Ovary (tissue), 9 donors: ENCODE measurements around the gene DMRTC2. TPM values are rescaled to one million over a fixed set of nuclear protein-coding genes. Genes with fewer than 3 reads are reported as not detected.

Experiments
- DNase-seq, 5 donors: peaks; one replicate each; pipeline ENCODE4 v3.0.0-alpha.2; 2019 to 2020
- H3K27ac ChIP-seq, 2 donors: fragments of 200-600 bp; one replicate each; pipeline versions ENCODE4 v1.5.1 to v1.8.0; 2019 to 2022
- H3K27me3 ChIP-seq: fragments of 200-600 bp; one replicate; pipeline ENCODE4 v1.8.0; 2022
- H3K36me3 ChIP-seq: fragments of 200-600 bp; sonication (generic); one replicate; pipeline ENCODE4 v1.5.1; 2019
- H3K4me1 ChIP-seq: one replicate; pipeline ENCODE4 v1.8.1; 2013; ENCODE audit warnings: mild to moderate bottlenecking, moderate library complexity; ENCODE audit not compliant: insufficient read depth
- H3K4me3 ChIP-seq: fragments of 200-600 bp; sonication (generic); one replicate; pipeline ENCODE4 v1.5.1; 2017
- H3K9me3 ChIP-seq, 2 donors: fragments of 200-600 bp in 1 of 2; sonication (generic) in 1 of 2; one replicate each; pipeline versions ENCODE4 v1.5.1 to v1.8.1; 2013 to 2019; ENCODE audit warnings: mild to moderate bottlenecking in 1 of 2, moderate library complexity in 1 of 2
- CTCF ChIP-seq, 3 donors: fragments of 450-650 bp in 2 of 3; fragments of 200-600 bp in 1 of 3; IDR thresholded peaks; one replicate each; pipeline versions ENCODE4 v1.5.1 to v1.8.0; 2016 to 2022; ENCODE audit warnings: antibody characterized with exemption in 3 of 3, mild to moderate bottlenecking in 1 of 3
- EP300 ChIP-seq: sonication (generic); formaldehyde crosslinking; IDR thresholded peaks from one replicate; pipeline ENCODE4 v1.6.1; 2017; ENCODE audit warnings: antibody characterized with exemption
- POLR2A ChIP-seq: fragments of 450-650 bp; IDR thresholded peaks from one replicate; pipeline ENCODE4 v1.6.1; 2017; ENCODE audit warnings: antibody characterized with exemption, mild to moderate bottlenecking, moderate library complexity
- WGBS, 3 donors: extraction: QIAGEN DNeasy Blood & Tissue Kit in 1 of 3; methylation state at CpG; one replicate each; pipeline versions ENCODE4 v1.1.5 to v1.1.7; 2013 to 2017; 5-methylcytosine and 5-hydroxymethylcytosine counted together
- intact Hi-C, 4 donors: fragments of 100-400 bp; cut with DNase I; formaldehyde crosslinking; loops; one replicate each; pipeline versions ENCODE4 v1.11.0 to v1.15.1; 2022 to 2023
- polyA plus RNA-seq, 2 donors: library from polyadenylated mRNA; stranded (reverse); fragments of 200-250 nt in 1 of 2; fragments of 350-450 nt in 1 of 2; fragmentation: Illumina TruSeq in 1 of 2; extraction: RNeasy Lipid Tissue Mini Kit (QIAGEN cat#74804) in 1 of 2; gene quantifications; one replicate each; pipeline ENCODE4 v1.2.3, GENCODE V29; 2013 to 2014
- total RNA-seq, 7 donors: library from RNA; depleted of rRNA in 2 of 7; stranded (reverse); fragments of >200 nt in 2 of 7; fragmentation: NEBNext Ultra II Directional in 3 of 7; extraction: Animal tissue kit (Norgen Biotek cat#: 25700) in 3 of 7; gene quantifications; one replicate each; pipeline versions ENCODE4 v1.1.0 to v1.2.4, GENCODE V29; 2016 to 2023
- donor health status: DM: no; HTN: no; CAD: no; lungs with moderate emphysema.
- donor health status: DM: no; HTN: no; CAD: no.
- donor health status: Bipolar disorder and iron deficiency.
- donor health status: DM: yes; HTN: yes; CAD: no.
- donor health status: DM: no; HTN: no; CAD: no.
- donor health status: DM: yes; HTN: yes; CAD: no.

The DMRTC2 gene
- total and polyA plus RNA-seq, 9 donors, result 0.07 TPM; not detected in 8

GRCh38 chr19:41811981-41812380 is 32.9 kb upstream of the DMRTC2 start:
- Histone ChIP-seq H3K4me3 (no peak overlapping the region), H3K9me3 (no peaks in the 10 kb centered on the region), H3K36me3 (no peaks in the 10 kb centered on the region), H3K27ac (no peak overlapping the region), H3K4me1 (no peaks in the 10 kb centered on the region), H3K27me3 (no peaks in the 10 kb centered on the region)
- WGBS, 3 donors, result 58 to 63% (median 62%) methylated on average over 3 of the region's 3 CpGs
- TF ChIP-seq CTCF (IDR thresholded peaks at IDR 0.05), result no peak
- TF ChIP-seq POLR2A, result no peak
- no peak for TF ChIP-seq EP300
- DNase-seq, result no peak
- intact Hi-C loops, result no loop called here

- Histone ChIP-seq H3K9me3 (no peaks in the 10 kb centered on the region), H3K4me1 (no peaks in the 10 kb centered on the region), H3K36me3 (no peaks in the 10 kb centered on the region), H3K27me3 (no peaks in the 10 kb centered on the region), H3K27ac (no peak overlapping the region), H3K4me3 (no peak overlapping the region)
- DNase-seq, result no peak
- intact Hi-C loops, result no loop called here
- 50 to 59% (median 53%) methylated on average over 4 of the region's 4 CpGs for WGBS, 3 donors
- TF ChIP-seq CTCF (IDR thresholded peaks at IDR 0.05), result no peak
- no peak for TF ChIP-seq EP300
- TF ChIP-seq POLR2A, result no peak
Measured at GRCh38 chr19:41813911-41814310, 30.9 kb upstream of the DMRTC2 start.

GRCh38 chr19:41815301-41815700 is 29.5 kb upstream of the DMRTC2 start:
- H3K4me1 ChIP-seq, result no peaks in the 10 kb centered on the region
- H3K36me3 ChIP-seq, result no peaks in the 10 kb centered on the region
- DNase-seq, result no peak
- WGBS, 3 donors, result 72 to 78% (median 73%) methylated on average over 4 of the region's 4 CpGs
- TF ChIP-seq POLR2A (no peak), CTCF (IDR thresholded peaks at IDR 0.05) (no peak), EP300 (no peak)
- intact Hi-C loops, result no loop called here
- H3K4me3 ChIP-seq, result no peak overlapping the region
- no peak overlapping the region for H3K27ac ChIP-seq
- H3K27me3 ChIP-seq, result no peaks in the 10 kb centered on the region
- no peaks in the 10 kb centered on the region for H3K9me3 ChIP-seq

- no peak for TF ChIP-seq EP300
- no peak for TF ChIP-seq POLR2A
- TF ChIP-seq CTCF (IDR thresholded peaks at IDR 0.05), result no peak
- intact Hi-C loops, result no loop called here
Measured at GRCh38 chr19:41816761-41817160, 28.1 kb upstream of the DMRTC2 start.

More at GRCh38 chr19:41816761-41817160, 28.1 kb upstream of the DMRTC2 start:
- no peaks in the 10 kb centered on the region for H3K9me3 ChIP-seq
- no peaks in the 10 kb centered on the region for H3K27me3 ChIP-seq
- H3K4me1 ChIP-seq, result no peaks in the 10 kb centered on the region
- H3K27ac ChIP-seq, result no peak overlapping the region
- H3K4me3 ChIP-seq, result no peak overlapping the region
- no peaks in the 10 kb centered on the region for H3K36me3 ChIP-seq
- DNase-seq, result no peak
- WGBS, 3 donors, result 43 to 58% (median 54%) methylated on average over 2 of the region's 2 CpGs
